SK-N-SH (cell line): ENCODE measurements around the gene FZD4.

Experiments
- ELF1 ChIP-seq: IDR thresholded peaks from 2 replicates; pipeline ENCODE4 v1.4.0; 2012
- EP300 ChIP-seq, 2 experiments: IDR thresholded peaks; 2 replicates each; pipeline versions ENCODE4 v1.4.0 to v1.6.1; 2012; ENCODE audit warnings: borderline replicate concordance in 1 of 2, low read depth in 1 of 2, low read length in 1 of 2
- EZH2phosphoT487 ChIP-seq: fragments of 200-600 bp; sonication (generic); IDR thresholded peaks from 2 replicates; pipeline ENCODE4 v1.6.1; 2017; ENCODE audit warnings: low read depth, mixed run types, mild to moderate bottlenecking, antibody characterized with exemption, moderate library complexity, borderline replicate concordance
- FOXM1 ChIP-seq: IDR thresholded peaks from 2 replicates; pipeline ENCODE4 v1.4.0; 2012; ENCODE audit warnings: low read depth, mild to moderate bottlenecking
- JUND ChIP-seq: IDR thresholded peaks from 2 replicates; pipeline ENCODE4 v1.4.0; 2012
- MXI1 ChIP-seq: IDR thresholded peaks from 2 replicates; pipeline ENCODE4 v1.6.1; 2012; ENCODE audit warnings: mild to moderate bottlenecking, low read depth, low read length, improper control_type of control experiment
- POLR2AphosphoS5 ChIP-seq: IDR thresholded peaks from 2 replicates; pipeline ENCODE4 v1.6.1; 2012; ENCODE audit warnings: low read depth, low read length
- RCOR1 ChIP-seq: fragments of 150-350 bp; IDR thresholded peaks from 2 replicates; pipeline ENCODE4 v1.6.1; 2017; ENCODE audit warnings: antibody characterized with exemption, low read length
- SMC3 ChIP-seq: IDR thresholded peaks from 2 replicates; pipeline ENCODE4 v1.6.1; 2012; ENCODE audit warnings: low read depth, low read length, improper control_type of control experiment
- TAF1 ChIP-seq: IDR thresholded peaks from 2 replicates; pipeline ENCODE4 v1.6.1; 2012; ENCODE audit warnings: low read depth, mild to moderate bottlenecking, low read length, moderate library complexity, borderline replicate concordance
- TCF12 ChIP-seq: IDR thresholded peaks from 2 replicates; pipeline ENCODE4 v1.4.0; 2012
- TF ChIP-seq, protein P1 (sequence below): fragments of 200-600 bp; sonication (generic); IDR thresholded peaks from 2 replicates; pipeline ENCODE4 v1.6.1; 2017; ENCODE audit warnings: antibody characterized with exemption, mild to moderate bottlenecking, moderate library complexity
- TF ChIP-seq, protein P2 (sequence below): IDR thresholded peaks from 2 replicates; pipeline ENCODE4 v1.4.0; 2012; ENCODE audit warnings: low read depth
- TF ChIP-seq, protein P3 (sequence below): IDR thresholded peaks from 2 replicates; pipeline ENCODE4 v1.4.0; 2012; ENCODE audit warnings: low read depth, borderline replicate concordance

DNA sequence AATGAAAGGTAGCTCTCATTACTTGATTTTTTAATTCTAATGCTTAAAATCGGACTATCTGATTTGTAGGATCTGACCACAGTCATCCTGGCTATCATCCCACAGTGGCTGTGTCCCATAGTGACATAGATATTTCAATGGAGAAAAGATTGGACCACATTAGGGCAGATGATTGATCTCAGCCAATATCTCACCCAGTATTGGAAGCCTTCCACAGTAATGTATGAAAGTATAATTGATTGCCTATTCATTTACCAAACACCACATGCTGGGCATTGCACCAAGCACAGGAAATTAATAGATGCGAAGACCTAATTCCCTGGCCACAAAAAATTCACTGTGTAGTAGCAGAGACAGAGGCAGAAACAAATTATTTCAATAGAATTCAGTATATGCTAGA, 37.6 kb downstream of the FZD4 start:
- TF ChIP-seq, protein P1, sequence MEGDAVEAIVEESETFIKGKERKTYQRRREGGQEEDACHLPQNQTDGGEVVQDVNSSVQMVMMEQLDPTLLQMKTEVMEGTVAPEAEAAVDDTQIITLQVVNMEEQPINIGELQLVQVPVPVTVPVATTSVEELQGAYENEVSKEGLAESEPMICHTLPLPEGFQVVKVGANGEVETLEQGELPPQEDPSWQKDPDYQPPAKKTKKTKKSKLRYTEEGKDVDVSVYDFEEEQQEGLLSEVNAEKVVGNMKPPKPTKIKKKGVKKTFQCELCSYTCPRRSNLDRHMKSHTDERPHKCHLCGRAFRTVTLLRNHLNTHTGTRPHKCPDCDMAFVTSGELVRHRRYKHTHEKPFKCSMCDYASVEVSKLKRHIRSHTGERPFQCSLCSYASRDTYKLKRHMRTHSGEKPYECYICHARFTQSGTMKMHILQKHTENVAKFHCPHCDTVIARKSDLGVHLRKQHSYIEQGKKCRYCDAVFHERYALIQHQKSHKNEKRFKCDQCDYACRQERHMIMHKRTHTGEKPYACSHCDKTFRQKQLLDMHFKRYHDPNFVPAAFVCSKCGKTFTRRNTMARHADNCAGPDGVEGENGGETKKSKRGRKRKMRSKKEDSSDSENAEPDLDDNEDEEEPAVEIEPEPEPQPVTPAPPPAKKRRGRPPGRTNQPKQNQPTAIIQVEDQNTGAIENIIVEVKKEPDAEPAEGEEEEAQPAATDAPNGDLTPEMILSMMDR = no peak
- TF ChIP-seq POLR2AphosphoS5 = no peak
- TF ChIP-seq FOXM1 = no peak
- no peak for TF ChIP-seq EP300 (IDR thresholded peaks at IDR 0.05; ENCODE audit: borderline replicate concordance in 1 of 2, low read depth in 1 of 2, low read length in 1 of 2)
- TF ChIP-seq SMC3 = no peak
- no peak for TF ChIP-seq RCOR1
- no peak for TF ChIP-seq MXI1
- TF ChIP-seq, protein P2, sequence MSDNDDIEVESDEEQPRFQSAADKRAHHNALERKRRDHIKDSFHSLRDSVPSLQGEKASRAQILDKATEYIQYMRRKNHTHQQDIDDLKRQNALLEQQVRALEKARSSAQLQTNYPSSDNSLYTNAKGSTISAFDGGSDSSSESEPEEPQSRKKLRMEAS = no peak
- no peak for TF ChIP-seq TAF1
- TF ChIP-seq ELF1 = no peak
- no peak for TF ChIP-seq TCF12
- TF ChIP-seq EZH2phosphoT487 = no peak
- TF ChIP-seq, protein P3, sequence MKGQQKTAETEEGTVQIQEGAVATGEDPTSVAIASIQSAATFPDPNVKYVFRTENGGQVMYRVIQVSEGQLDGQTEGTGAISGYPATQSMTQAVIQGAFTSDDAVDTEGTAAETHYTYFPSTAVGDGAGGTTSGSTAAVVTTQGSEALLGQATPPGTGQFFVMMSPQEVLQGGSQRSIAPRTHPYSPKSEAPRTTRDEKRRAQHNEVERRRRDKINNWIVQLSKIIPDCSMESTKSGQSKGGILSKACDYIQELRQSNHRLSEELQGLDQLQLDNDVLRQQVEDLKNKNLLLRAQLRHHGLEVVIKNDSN = no peak
- no peak for TF ChIP-seq JUND
